ENCODE results near the gene NUTM2B.
"Not testable (repeated sequence)": the region's sequence is repeated elsewhere in the genome, so short reads cannot be mapped to it uniquely, and the experiment has no call there.

NUTM2B gene

DNA sequence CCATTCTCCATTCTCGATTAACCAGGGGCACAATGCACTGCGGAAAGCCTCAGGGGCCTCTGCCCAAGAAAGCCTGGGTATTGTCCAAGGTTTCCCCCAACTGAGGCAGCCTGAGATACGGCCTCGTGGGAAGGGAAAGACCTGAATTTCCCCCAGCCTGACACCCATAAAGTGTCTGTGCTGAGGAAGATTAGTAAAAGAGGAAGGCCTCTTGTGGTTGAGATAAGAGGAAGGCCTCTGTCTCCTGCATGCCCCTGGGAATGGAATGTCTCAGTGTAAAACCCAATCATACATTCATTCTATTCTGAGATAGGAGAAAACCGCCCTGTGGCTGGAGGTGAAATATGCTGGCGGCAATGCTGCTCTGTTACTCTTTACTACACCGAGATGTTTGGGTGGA, 41.8 kb downstream of the NUTM2B start:
- DNase-seq; H3K27ac ChIP-seq (ENCODE audit: insufficient read depth, low read length, poor library complexity, severe bottlenecking); H3K36me3 ChIP-seq (ENCODE audit: control insufficient read depth, insufficient read depth, low read length); H3K4me3 ChIP-seq (ENCODE audit: insufficient read depth, low read depth, low read length, poor library complexity, severe bottlenecking); H3K4me1 ChIP-seq (ENCODE audit: control insufficient read depth, insufficient read depth, low read length, poor library complexity, severe bottlenecking); H3K9me3 ChIP-seq (ENCODE audit: control insufficient read depth, low read length); H3K27me3 ChIP-seq (replicated peaks; ENCODE audit: control insufficient read depth, insufficient read depth, low read length, poor library complexity, severe bottlenecking): not testable (repeated sequence)

DNA sequence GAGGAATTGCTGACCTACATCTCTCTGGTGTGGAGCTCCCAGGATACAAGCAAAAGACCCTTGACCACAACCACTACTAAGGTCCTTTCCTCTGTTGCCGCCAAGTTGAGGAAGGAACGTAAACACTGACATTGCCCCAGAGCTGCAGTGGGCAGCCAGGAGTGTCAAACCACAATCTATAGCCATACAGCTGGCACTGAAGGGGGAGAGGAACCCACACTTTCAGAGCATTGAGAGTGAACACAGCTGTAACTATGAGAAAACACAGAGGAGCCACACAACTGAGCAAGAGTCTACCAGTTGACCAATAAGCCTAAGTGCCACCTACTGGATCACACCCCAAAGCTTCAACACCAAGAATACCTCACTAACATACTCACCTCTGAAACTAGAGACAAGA, 45.5 kb downstream of the NUTM2B start:
- H3K27me3 ChIP-seq (replicated peaks; ENCODE audit: control insufficient read depth, insufficient read depth, low read length, poor library complexity, severe bottlenecking); H3K4me1 ChIP-seq (ENCODE audit: control insufficient read depth, insufficient read depth, low read length, poor library complexity, severe bottlenecking); H3K9me3 ChIP-seq (ENCODE audit: control insufficient read depth, low read length); H3K4me3 ChIP-seq (ENCODE audit: insufficient read depth, low read depth, low read length, poor library complexity, severe bottlenecking); H3K36me3 ChIP-seq (ENCODE audit: control insufficient read depth, insufficient read depth, low read length); H3K27ac ChIP-seq (ENCODE audit: insufficient read depth, low read length, poor library complexity, severe bottlenecking); DNase-seq: not testable (repeated sequence)

DNA sequence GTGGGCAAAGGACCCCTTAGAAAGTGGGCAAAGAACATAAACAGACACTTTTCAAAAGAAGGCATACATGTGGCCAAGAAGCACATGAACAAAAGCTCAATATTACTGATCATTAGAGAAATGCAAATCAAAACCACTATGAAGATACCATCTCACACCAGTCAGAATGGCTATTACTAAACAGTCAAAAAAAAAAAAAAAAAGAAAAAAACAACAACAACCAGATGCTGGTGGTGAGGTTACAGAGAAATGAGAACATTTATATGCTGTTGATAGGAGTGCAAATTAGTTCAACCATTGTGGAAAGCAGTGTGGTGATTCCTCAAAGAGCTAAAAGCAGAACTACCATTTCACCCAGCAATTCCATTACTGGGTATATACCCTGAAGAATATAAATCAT, 50.6 kb downstream of the NUTM2B start:
- not testable (repeated sequence) for H3K4me1 ChIP-seq (ENCODE audit: control insufficient read depth, insufficient read depth, low read length, poor library complexity, severe bottlenecking); H3K36me3 ChIP-seq (ENCODE audit: control insufficient read depth, insufficient read depth, low read length); H3K4me3 ChIP-seq (ENCODE audit: insufficient read depth, low read depth, low read length, poor library complexity, severe bottlenecking)

DNA sequence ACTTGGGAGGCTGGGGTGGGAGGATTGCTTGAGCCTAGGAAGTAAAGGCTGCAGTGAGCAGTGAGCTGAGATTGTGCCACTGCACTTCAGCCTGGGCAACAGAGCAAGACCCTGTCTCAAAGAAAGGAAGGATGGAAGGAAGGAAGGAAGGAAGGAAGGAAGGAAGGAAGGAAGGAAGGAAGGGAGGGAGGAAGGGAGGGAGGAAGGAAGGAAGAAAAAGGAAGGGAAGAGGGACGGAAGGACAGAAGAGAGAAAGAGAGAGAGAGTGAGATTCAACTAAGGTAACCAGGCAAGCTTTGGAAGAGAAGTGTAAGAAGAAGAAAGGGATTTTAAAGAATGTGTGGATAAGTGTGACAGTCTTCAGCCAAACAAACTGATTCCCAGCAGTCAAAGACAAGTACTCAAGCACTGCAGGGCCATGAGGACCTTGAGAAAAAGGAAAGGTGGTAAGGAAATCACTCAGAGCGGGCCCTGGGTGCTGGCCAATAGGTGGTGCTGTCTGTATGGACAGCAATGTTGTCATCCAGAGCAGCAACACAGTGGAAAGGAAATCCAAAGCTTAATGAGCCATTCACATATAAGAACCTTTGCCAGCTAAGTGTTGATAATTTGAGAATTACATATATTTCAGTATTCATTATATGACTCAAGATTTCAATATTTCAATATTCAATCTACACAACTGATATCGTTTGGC, 55.4 kb downstream of the NUTM2B start:
- not testable (repeated sequence) for DNase-seq

More for the DNA sequence above, 50.6 kb downstream of the NUTM2B start:
- H3K27ac ChIP-seq (ENCODE audit: insufficient read depth, low read length, poor library complexity, severe bottlenecking); DNase-seq; H3K9me3 ChIP-seq (ENCODE audit: control insufficient read depth, low read length); H3K27me3 ChIP-seq (replicated peaks; ENCODE audit: control insufficient read depth, insufficient read depth, low read length, poor library complexity, severe bottlenecking): not testable (repeated sequence)

More for the DNA sequence above, 55.4 kb downstream of the NUTM2B start:
- not testable (repeated sequence) for H3K4me1 ChIP-seq (ENCODE audit: control insufficient read depth, insufficient read depth, low read length, poor library complexity, severe bottlenecking); H3K9me3 ChIP-seq (ENCODE audit: control insufficient read depth, low read length); H3K4me3 ChIP-seq (ENCODE audit: insufficient read depth, low read depth, low read length, poor library complexity, severe bottlenecking); H3K27ac ChIP-seq (ENCODE audit: insufficient read depth, low read length, poor library complexity, severe bottlenecking); H3K27me3 ChIP-seq (replicated peaks; ENCODE audit: control insufficient read depth, insufficient read depth, low read length, poor library complexity, severe bottlenecking); H3K36me3 ChIP-seq (ENCODE audit: control insufficient read depth, insufficient read depth, low read length)

All from effector memory CD4-positive, alpha-beta T cell (primary cell).